GM19239 (cell line): ENCODE results near the gene ARL8A.
"Not testable (repeated sequence)": the region's sequence is repeated elsewhere in the genome, so short reads cannot be mapped to it uniquely, and the experiment has no call there.

ENCODE experiments used
- DNase-seq: peaks from one replicate; pipeline ENCODE4 v3.0.0; 2011; ENCODE audit warnings: low spot score; ENCODE audit not compliant: insufficient read length
- FAIRE-seq: peaks from 2 replicates; lab custom pipeline; 2011; peaks lifted over from hg19 to GRCh38; lab: Jason Lieb, UNC

ARL8A gene

DNA sequence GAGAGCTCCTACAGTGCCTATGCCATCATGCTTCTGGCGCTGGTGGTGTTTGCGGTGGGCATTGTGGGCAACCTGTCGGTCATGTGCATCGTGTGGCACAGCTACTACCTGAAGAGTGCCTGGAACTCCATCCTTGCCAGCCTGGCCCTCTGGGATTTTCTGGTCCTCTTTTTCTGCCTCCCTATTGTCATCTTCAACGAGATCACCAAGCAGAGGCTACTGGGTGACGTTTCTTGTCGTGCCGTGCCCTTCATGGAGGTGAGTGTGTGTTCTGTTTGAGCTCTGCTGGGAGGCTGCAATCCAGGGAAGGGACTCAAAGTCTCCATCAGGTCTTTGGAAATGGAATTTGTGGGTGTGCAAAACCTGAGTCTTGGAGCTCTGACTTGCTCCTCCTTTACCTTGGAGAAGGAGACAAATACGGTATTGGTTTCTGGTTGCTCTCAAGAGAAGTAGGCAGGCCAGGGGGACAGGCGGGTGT, 21.2 kb downstream of the ARL8A start:
- DNase-seq = no peak
- FAIRE-seq = no peak

- FAIRE-seq = no peak
Measured at GRCh38 chr1:202122639-202123335, 21.8 kb downstream of the ARL8A start, which contains the start of gene GPR37L1. Gene GPR37L1 (plus strand): TSS chr1:202122917. CDS start chr1:202122964, 47 bp downstream.

GRCh38 chr1:202121006-202121405, 23.5 kb downstream of the ARL8A start:
- DNase-seq (no peak), FAIRE-seq (no peak)

More at GRCh38 chr1:202122639-202123335, 21.8 kb downstream of the ARL8A start, which contains the start of gene GPR37L1:
- DNase-seq = no peak

DNA sequence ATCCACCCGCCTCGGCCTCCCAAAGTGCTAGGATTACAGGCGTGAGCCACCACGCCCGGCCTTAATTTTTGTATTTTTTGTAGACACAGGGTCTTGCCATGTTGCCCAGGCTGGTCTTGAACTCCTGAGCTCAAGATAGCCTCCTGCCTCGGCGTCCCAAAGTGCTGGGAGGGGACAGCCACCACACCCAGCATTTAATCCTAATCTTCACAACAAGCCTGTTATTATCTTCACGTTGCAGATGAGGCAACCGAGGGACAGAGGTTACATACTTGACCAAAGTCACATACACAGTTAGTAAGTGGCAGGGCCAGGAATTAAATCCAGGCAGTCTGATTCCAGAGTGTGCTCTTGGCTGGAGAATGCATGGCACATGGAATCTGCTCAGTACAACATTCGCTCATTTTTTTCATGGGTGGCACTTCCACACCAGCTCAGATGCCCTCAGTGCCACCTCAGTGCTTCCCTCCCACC, 26.6 kb downstream of the ARL8A start:
- DNase-seq (no peak), FAIRE-seq (no peak)

DNA sequence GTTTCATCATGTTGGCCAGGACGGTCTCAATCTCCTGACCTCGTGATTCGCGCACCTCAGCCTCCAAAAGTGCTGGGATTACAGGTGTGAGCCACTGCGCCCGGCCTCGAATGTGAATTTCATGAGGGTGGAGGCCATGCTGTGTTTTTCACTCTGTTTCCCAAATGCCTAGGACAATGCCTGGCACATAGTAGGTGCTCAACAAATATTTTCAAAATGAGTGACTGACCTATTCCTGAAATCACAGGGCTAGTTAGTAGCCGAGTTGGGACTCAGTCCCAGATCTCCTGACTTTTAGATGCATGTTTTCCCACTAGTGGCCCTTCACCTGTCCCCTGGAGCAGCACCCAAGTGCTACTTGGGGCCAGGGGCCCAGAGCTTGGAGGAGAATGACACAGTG, 28.2 kb downstream of the ARL8A start:
- DNase-seq (no peak), FAIRE-seq (no peak)

DNA sequence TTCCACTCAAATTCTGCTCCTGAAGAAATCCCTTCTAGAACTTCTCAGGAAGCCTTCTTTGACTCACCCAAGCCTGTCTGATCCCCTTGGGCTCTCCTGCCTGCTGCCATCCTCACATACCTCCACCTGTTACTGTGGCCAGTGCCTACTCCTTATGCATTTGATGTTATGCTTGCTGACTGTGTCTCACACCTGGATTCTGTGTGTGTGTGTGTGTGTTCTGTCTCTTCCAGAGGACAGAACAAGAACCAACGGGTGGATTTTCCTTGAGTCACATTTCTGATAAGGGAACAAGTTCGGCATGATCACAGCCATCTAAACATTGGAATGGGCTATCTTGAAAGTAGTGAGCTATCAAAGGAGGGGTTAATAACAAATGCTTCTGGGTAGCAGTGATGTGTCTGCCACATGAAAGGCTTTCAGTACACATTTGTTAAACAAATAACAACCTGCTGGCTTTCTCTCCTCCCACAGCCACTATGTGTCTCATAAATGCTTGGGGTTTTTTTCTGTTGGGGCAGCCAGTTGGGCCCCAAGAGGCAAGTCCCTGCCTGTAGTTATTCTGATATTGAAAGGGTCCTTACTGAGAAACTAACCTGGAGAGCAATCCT, 30.7 kb downstream of the ARL8A start:
- FAIRE-seq (no peak), DNase-seq (no peak)

DNA sequence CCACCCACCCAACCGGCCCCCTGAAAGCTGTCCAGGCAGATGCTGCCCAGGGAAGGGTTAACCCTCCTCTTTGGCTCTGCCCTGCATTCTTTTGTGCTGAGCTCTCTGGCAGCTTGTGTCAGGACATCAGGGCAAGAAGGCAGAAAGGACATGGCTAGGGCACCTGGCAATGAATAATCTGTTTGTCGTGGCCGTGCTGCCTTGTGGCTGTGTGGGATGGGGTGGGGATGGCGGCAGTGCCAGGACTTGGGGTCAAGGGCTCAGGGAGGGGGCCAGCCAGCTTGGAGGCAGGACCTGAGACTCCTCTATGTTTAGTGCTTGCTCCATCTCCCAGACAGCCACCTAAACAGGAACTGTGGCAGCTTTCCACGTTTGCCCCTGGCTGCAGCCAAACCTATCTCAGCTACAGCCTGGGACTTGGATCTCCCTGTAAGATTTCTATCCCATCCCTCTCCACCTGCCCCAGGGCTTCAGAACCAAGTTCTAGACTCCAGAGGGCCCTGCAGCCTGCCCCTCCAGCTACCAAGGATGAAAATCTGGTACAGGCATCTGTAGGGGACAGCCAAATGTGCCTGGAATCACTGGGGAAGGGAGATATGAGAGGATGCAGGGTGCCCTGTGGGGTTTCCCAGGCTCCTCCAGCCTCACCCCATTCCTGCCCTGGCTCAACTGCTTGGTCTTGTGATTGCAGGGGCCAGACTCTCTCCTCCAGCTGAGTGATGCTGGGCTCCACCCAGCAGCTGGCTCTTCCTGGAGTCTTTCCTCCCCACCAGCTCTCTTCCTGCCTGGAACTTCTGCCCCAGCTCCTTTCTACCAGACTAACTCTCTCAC, 31.5 kb downstream of the ARL8A start:
- FAIRE-seq (no peak), DNase-seq (no peak)

DNA sequence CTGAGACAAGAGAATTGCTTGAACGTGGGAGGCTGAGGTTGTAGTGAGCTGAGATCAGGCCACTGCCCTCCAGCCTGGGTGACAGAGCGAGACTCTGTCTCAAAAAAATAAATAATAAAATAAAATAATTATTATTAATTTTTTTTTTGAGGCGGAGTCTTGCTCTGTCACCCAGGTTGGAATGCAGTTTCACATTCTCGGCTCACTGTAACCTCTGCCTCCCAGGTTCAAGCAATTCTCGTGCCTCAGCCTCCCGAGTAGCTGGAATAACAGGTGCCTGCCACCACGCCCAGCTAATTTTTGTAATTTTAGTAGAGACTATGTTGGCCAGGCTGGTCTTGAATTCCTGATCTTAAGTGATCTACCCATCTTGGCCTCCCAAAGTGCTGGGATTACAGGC, 32.9 kb downstream of the ARL8A start:
- DNase-seq, FAIRE-seq: not testable (repeated sequence)

DNA sequence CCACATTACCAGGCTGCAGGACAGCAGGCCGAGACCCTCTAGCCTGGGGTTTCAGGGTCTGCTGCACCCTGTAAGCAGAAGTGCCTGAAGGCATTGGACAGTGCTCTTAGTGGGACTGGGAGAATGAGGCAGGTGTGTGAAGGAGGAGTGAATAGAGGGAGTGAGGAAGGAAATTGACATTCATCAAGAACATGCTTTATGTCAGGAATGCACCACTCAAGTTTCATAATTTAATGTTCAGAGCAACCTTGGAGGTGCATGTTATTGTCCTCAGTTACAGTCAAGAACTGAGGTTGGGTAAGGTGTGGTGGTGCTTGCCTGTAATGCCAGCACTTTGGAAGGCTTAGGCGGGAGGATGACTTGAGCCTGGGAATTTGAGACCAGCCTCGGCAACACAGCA, 33.6 kb downstream of the ARL8A start:
- DNase-seq (no peak), FAIRE-seq (no peak)

GRCh38 chr1:202107801-202108731, 36.5 kb downstream of the ARL8A start:
- DNase-seq (no peak), FAIRE-seq (no peak)

DNA sequence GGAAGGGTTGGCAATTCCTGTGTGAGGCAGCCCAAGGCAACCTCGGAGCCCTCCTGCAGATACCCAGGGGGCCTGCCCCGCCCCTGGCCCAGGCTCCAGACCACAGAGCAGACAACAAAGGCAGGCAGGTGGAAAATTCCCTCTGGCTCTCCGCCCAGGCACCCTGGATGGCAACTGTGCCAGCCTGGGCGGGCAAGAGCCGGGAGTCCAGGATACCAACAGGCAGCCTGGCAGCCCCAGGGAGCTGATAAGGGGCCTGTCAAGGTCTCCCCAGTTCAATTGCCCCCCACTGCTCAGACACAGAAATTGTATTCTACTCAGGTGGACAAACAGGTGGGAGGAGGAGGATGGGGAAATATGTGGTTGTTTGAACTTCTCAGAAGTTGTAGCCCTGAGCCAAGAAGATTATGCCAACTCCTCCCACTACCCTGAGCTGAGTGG, 37.2 kb downstream of the ARL8A start:
- DNase-seq = no peak

GRCh38 chr1:202106340-202107254, 37.9 kb downstream of the ARL8A start:
- no peak for DNase-seq

More for the DNA sequence above, 37.2 kb downstream of the ARL8A start:
- FAIRE-seq = no peak

DNA sequence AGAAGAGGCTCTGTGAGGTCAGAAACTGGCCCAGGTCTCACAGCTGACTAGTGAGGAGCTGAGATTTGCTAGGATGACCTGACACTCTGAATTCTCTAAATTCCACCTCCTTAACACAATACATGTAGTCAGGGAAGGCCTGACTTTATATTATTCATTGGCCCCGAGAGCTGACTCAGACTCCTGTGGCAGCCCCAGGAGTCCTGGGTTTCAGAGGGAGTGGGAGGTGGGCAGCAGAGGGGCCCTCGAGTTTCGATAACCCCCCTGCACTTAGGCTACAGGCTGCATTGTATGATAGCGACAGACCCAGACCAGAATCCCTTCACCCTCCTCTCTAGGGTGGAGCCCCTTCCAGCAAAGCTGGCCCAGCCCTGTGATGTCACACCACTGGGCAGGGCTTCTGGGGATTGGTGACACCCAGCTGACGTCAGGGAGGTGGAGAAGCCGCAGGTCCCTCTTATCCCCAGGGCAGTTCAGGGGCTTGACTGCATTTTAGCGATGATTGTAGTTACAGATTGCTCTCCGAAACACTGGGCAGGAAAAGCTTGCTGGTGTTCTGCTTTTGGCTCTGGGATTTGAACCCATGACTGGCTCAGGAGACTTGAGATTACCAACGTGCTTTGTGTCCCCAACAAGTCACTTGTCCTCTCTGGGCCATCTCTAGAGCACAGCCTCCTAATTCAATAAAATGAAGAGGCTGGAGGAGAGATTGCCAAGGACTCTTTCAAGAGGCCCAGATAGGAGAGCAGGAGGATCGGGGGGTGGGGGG, 38.8 kb downstream of the ARL8A start:
- FAIRE-seq (no peak), DNase-seq (no peak)

More at GRCh38 chr1:202106340-202107254, 37.9 kb downstream of the ARL8A start:
- FAIRE-seq = no peak

DNA sequence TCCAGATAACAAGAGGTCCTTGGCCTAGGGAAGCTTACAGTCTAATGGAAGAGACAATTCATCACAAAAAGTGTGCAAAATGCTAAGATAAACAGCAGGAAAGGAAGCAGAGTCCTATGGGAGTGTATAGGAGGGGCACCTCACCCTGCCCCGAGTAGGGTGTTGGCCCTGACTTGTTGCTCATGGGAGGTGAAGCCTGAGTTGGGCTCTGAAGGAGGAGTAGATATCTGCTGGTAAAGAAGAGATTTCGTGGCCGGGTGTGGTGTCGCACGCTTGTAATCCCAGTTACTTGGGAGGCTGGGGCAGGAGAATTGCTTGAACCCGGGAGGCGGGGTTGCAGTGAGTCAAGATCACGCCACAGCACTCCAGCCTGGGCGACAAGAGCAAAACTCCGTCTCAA, 40.5 kb downstream of the ARL8A start:
- FAIRE-seq = no peak
- no peak for DNase-seq

GRCh38 chr1:202101184-202101583, 43.4 kb downstream of the ARL8A start:
- FAIRE-seq = no peak

GRCh38 chr1:202093858-202094257, 50.7 kb downstream of the ARL8A start:
- FAIRE-seq (no peak), DNase-seq (no peak)

More at GRCh38 chr1:202101184-202101583, 43.4 kb downstream of the ARL8A start:
- no peak for DNase-seq

DNA sequence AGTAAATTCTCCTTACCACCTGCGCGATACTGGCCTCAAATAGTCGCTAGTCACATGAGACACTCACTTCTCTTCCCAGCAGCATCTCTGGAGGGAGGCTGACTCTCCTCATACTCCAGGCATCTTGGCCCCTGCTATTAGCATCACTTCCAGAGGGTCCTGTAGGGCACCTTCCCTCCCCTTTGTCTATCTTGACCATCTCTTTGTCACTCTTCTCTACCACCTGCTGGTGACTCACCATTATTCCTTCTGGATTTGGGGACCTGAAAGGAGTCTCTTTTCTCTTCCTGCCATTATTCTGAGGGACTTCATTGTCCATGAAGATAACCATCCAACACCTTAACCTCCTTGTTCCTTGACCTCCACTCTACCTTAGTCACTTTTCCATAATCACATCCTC, 53.5 kb downstream of the ARL8A start:
- FAIRE-seq = no peak
- DNase-seq = no peak

DNA sequence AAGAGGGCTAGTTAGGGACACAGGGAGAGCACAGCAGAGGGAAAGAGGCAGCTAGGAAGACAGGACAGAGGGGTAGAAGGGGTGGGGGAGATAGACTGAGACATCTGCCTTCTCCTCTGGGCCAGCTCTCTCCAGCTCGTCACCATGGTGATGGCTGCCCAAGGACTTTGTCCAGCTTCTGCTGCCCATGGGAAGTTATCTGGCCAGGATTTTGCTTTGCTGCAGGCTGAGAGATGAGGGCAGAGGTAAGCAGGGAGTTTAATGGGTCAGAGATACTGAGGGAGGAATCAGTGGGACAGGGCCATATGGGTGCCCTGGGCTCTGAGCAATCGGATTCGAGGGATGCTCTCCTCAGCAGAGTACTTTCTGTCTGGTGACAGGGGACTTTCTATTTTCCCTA, 56.3 kb downstream of the ARL8A start:
- DNase-seq = no peak
- FAIRE-seq = no peak
